Activated CD8-positive, alpha-beta memory T cell treated with anti-CD3 and anti-CD28 coated beads for 48 hours (primary cell): Measurements from ENCODE around the gene CLCNKB.
"Not testable (repeated sequence)": the region's sequence is repeated elsewhere in the genome, so short reads cannot be mapped to it uniquely, and the experiment has no call there.

ENCODE experiments used
- DNase-seq, 3 experiments: peaks; one replicate each; pipeline ENCODE4 v3.0.0-alpha.2; 2020; ENCODE audit warnings: low read depth in 2 of 3, low spot score in 2 of 3

Gene CLCNKB

GRCh38 chr1:16031551-16031950 is 12.0 kb upstream of the CLCNKB start:
- no peak for DNase-seq

- peak; percentile 27 to 40 (median 38) for DNase-seq
Observed at GRCh38 chr1:16032388-16033102, 11.0 kb upstream of the CLCNKB start.

- DNase-seq = not testable (repeated sequence)
Observed at GRCh38 chr1:16033103-16033632, 10.4 kb upstream of the CLCNKB start.

GRCh38 chr1:16036461-16036860 is 7.1 kb upstream of the CLCNKB start:
- DNase-seq = not testable (repeated sequence)

- no peak for DNase-seq
Observed at GRCh38 chr1:16038620-16038912, 5.0 kb upstream of the CLCNKB start.

- DNase-seq = not testable (repeated sequence)
Observed at GRCh38 chr1:16039871-16040270, 3.7 kb upstream of the CLCNKB start.

GRCh38 chr1:16041200-16041599 is 2.4 kb upstream of the CLCNKB start:
- no peak for DNase-seq

- DNase-seq = no peak
Observed at GRCh38 chr1:16042096-16042495, 1.5 kb upstream of the CLCNKB start.

- DNase-seq = not testable (repeated sequence)
Observed at GRCh38 chr1:16042654-16043053, 928 bp upstream of the CLCNKB start.

- no peak for DNase-seq
Observed at GRCh38 chr1:16043950-16044349, 368 bp downstream of the CLCNKB start.

GRCh38 chr1:16046842-16047241 is 3.3 kb downstream of the CLCNKB start:
- DNase-seq = no peak

- DNase-seq = no peak
Observed at GRCh38 chr1:16047791-16048475, 4.4 kb downstream of the CLCNKB start.

GRCh38 chr1:16048573-16049189 is 5.1 kb downstream of the CLCNKB start:
- no peak for DNase-seq

- DNase-seq = no peak
Observed at GRCh38 chr1:16050328-16050727, 6.7 kb downstream of the CLCNKB start.

GRCh38 chr1:16051039-16051438 is 7.5 kb downstream of the CLCNKB start:
- no peak for DNase-seq

GRCh38 chr1:16051949-16052348 is 8.4 kb downstream of the CLCNKB start:
- DNase-seq = not testable (repeated sequence)

- no peak for DNase-seq
Observed at GRCh38 chr1:16053781-16054502, 10.4 kb downstream of the CLCNKB start.

- no peak for DNase-seq
Observed at GRCh38 chr1:16054598-16055540, 11.3 kb downstream of the CLCNKB start.

GRCh38 chr1:16055613-16056520 is 12.3 kb downstream of the CLCNKB start:
- peak; percentile 60 to 81 (median 75) for DNase-seq
